K562 (cell line): Measurements from ENCODE around the gene SERPINA1. TPM values are rescaled to one million over a fixed set of nuclear protein-coding genes. Genes with fewer than 3 reads are reported as not detected.

ENCODE experiments used
- ATAC-seq: fragments of 200-7000 bp; cut with Tn5 transposase; 3 replicates; pipeline ENCODE4 v1.9.1; 2020; ENCODE audit warnings: moderate library complexity
- BruUV-seq: library from RNA; stranded (reverse); fragments of 400-500 nt; replicated peaks from 2 replicates; lab custom pipeline; 2021; lab: Mats Ljungman, UMichigan
- CTCF ChIA-PET: fragments of 300-600 bp; formaldehyde crosslinking; extraction: SDS; loops from one replicate; lab custom pipeline; 2021; ENCODE audit warnings: low intra/inter-chr PET ratio; lab: Yijun Ruan, JAX
- POLR2A ChIA-PET: fragments of 300-600, 350-650 bp; sonication (Branson Sonifier 250); formaldehyde crosslinking; extraction: SDS; loops from one replicate; lab custom pipeline; 2021; ENCODE audit warnings: antibody characterized with exemption, inconsistent platforms; lab: Yijun Ruan, JAX
- DNase-seq, 4 experiments: peaks; one replicate each; pipeline versions ENCODE4 v3.0.0 to v3.0.0-alpha.2; 2011 to 2018; ENCODE audit warnings: low spot score in 3 of 4, mixed read lengths in 3 of 4; ENCODE audit errors: extremely low read depth in 1 of 4
- FAIRE-seq: peaks from 2 replicates; lab custom pipeline; 2011; peaks lifted over from hg19 to GRCh38; lab: Jason Lieb, UNC
- H2AFZ ChIP-seq: 2 replicates; pipeline ENCODE4 v1.6.0; 2011; ENCODE audit warnings: low read depth, low read length, control low read depth, inconsistent platforms
- H3K27ac ChIP-seq: fragments of 200-600 bp; 3 replicates; pipeline ENCODE4 v1.8.0; 2011; ENCODE audit warnings: low read depth, mild to moderate bottlenecking, control low read depth, inconsistent platforms, low read length, moderate library complexity, mixed read lengths; ENCODE audit errors: extremely low read depth
- H3K27me3 ChIP-seq, 2 experiments: fragments of 300-600 bp in 1 of 2; 2 replicates in 1 of 2; 3 replicates in 1 of 2; pipeline versions ENCODE4 v1.6.0 to v1.8.0; 2011; ENCODE audit warnings: inconsistent platforms in 2 of 2, low read length in 2 of 2, mild to moderate bottlenecking in 1 of 2, mixed read lengths in 1 of 2, moderate library complexity in 1 of 2; ENCODE audit not compliant: control insufficient read depth in 2 of 2, insufficient read depth in 2 of 2
- H3K36me3 ChIP-seq: fragments of 300-600 bp; 3 replicates; pipeline ENCODE4 v1.8.0; 2011; ENCODE audit warnings: mild to moderate bottlenecking, low read length, inconsistent platforms; ENCODE audit not compliant: control insufficient read depth, insufficient read depth
- H3K4me1 ChIP-seq, 2 experiments: fragments of 200-600 bp in 1 of 2; replicated peaks in 1 of 2; 2 replicates in 1 of 2; 3 replicates in 1 of 2; pipeline versions ENCODE4 v1.5.1 to v1.8.0; 2011; ENCODE audit warnings: inconsistent platforms in 2 of 2, low read length in 2 of 2, mild to moderate bottlenecking in 1 of 2, mixed read lengths in 1 of 2, moderate library complexity in 1 of 2; ENCODE audit not compliant: control insufficient read depth in 2 of 2, insufficient read depth in 2 of 2
- H3K4me2 ChIP-seq: 2 replicates; pipeline ENCODE4 v1.6.1; 2011; ENCODE audit warnings: low read length, control low read depth, inconsistent platforms, mixed read lengths; ENCODE audit not compliant: insufficient read depth
- H3K4me3 ChIP-seq: fragments of 200-600 bp; sonication (generic), shearing (Covaris generic); 2 replicates; pipeline ENCODE4 v1.5.1; 2016; ENCODE audit warnings: control low read depth, inconsistent platforms
- H3K79me2 ChIP-seq: fragments of 200-600 bp; 3 replicates; pipeline ENCODE4 v1.8.0; 2011; ENCODE audit warnings: low read length, inconsistent platforms; ENCODE audit not compliant: control insufficient read depth, insufficient read depth
- H3K9ac ChIP-seq, 2 experiments: 2 replicates each; pipeline versions ENCODE4 v1.6.0 to v1.6.1; 2011; ENCODE audit warnings: low read depth in 2 of 2, low read length in 2 of 2, control low read depth in 1 of 2, inconsistent platforms in 1 of 2, mild to moderate bottlenecking in 1 of 2, mixed read lengths in 1 of 2; ENCODE audit not compliant: insufficient read depth in 1 of 2
- H3K9me1 ChIP-seq: one replicate; pipeline ENCODE4 v1.6.0; 2011; ENCODE audit warnings: inconsistent platforms, mild to moderate bottlenecking, low read length, moderate library complexity; ENCODE audit not compliant: control insufficient read depth, insufficient read depth
- H3K9me3 ChIP-seq: replicated peaks from 2 replicates; pipeline ENCODE4 v1.5.1; 2011; ENCODE audit warnings: low read depth, low read length, inconsistent platforms; ENCODE audit not compliant: control insufficient read depth, insufficient read depth
- H4K20me1 ChIP-seq: replicated peaks from 2 replicates; pipeline ENCODE4 v1.6.1; 2011; ENCODE audit warnings: low read length, inconsistent platforms, mixed read lengths; ENCODE audit not compliant: control insufficient read depth, insufficient read depth
- DPF2 ChIP-seq: fragments of 450-650 bp; IDR thresholded peaks from 2 replicates; pipeline ENCODE4 v1.6.1; 2016
- FOXA3 ChIP-seq, 2 experiments: fragments of 450-650 bp in 1 of 2; sonication (generic) in 1 of 2; formaldehyde crosslinking; IDR thresholded peaks in 1 of 2; conservative IDR thresholded peaks in 1 of 2; 2 replicates each; pipeline versions ENCODE4 v1.4.0 to v1.8.0; 2020 to 2022; ENCODE audit warnings: mild to moderate bottlenecking in 2 of 2, missing genetic modification reagents in 1 of 2
- HMG20A ChIP-seq: fragments of 450-650 bp; formaldehyde crosslinking; conservative IDR thresholded peaks from 2 replicates; pipeline ENCODE4 v1.4.0; 2020; ENCODE audit warnings: mild to moderate bottlenecking, mixed read lengths
- NFIC ChIP-seq: fragments of 450-650 bp; IDR thresholded peaks from 2 replicates; pipeline ENCODE4 v1.6.1; 2017; ENCODE audit warnings: mild to moderate bottlenecking, inconsistent platforms
- PURB ChIP-seq: sonication (generic); formaldehyde crosslinking; IDR thresholded peaks from 2 replicates; pipeline ENCODE4 v1.9.0; 2021; ENCODE audit warnings: low read depth, mild to moderate bottlenecking, missing genetic modification reagents
- SMAD2 ChIP-seq: fragments of 150-350 bp; IDR thresholded peaks from 2 replicates; pipeline ENCODE4 v1.6.1; 2014; ENCODE audit warnings: low read depth, mild to moderate bottlenecking, low read length
- SP1 ChIP-seq: sonication (generic); formaldehyde crosslinking; IDR thresholded peaks from 2 replicates; pipeline ENCODE4 v1.8.1; 2022; ENCODE audit warnings: mild to moderate bottlenecking, missing genetic modification reagents
- ZFP30 ChIP-seq: fragments of 250-450 bp; sonication (Bioruptor Pico); IDR thresholded peaks from 2 replicates; pipeline ENCODE4 v1.8.0; 2022; ENCODE audit warnings: moderate library complexity, mild to moderate bottlenecking, inconsistent platforms, borderline replicate concordance
- ZNF124 ChIP-seq: sonication (generic); formaldehyde crosslinking; IDR thresholded peaks from 2 replicates; pipeline ENCODE4 v1.8.1; 2022; ENCODE audit warnings: missing genetic modification reagents
- WGBS: fragments of 100-300 bp; shearing (Covaris generic); methylation state at CpG from one replicate; pipeline ENCODE4 v1.1.6; 2016; ENCODE audit warnings: low coverage, mixed read lengths; ENCODE audit not compliant: insufficient coverage; ENCODE audit errors: missing lambda C conversion rate; 5-methylcytosine and 5-hydroxymethylcytosine counted together
- in situ Hi-C: fragments of 300-500 bp; cut with MboI; formaldehyde crosslinking; loops from 4 replicates; pipeline ENCODE4 v1.15.0; 2018; ENCODE audit warnings: inconsistent platforms, mixed read lengths
- intact Hi-C: fragments of 100-400 bp; cut with micrococcal nuclease; formaldehyde crosslinking; loops from 2 replicates; pipeline ENCODE4 v1.14.2; 2022
- polyA plus RNA-seq, 8 experiments: library from polyadenylated mRNA; depleted of rRNA in 4 of 8; stranded (reverse) in 5 of 8; unstranded in 3 of 8; fragments of >200 nt; fragmentation: Nextera tagmentation in 2 of 8; fragmentation: Illumina TruSeq in 1 of 8; extraction: Ambion mirVana in 2 of 8; extraction: Trizol in 1 of 8; gene quantifications; 2 replicates each; pipeline versions ENCODE4 v1.2.1 to v1.2.3, GENCODE V29; 2011 to 2014; ENCODE audit warnings: inconsistent platforms in 1 of 8, missing spikeins in 1 of 8
- total RNA-seq, 7 experiments: library from RNA; depleted of rRNA in 6 of 7; stranded (reverse); fragments of >200 nt in 6 of 7; fragmentation: Illumina TruSeq in 2 of 7; extraction: Trizol in 2 of 7; gene quantifications; 2 replicates each; pipeline versions ENCODE4 v1.2.1 to v1.2.3, GENCODE V29; 2011 to 2021; ENCODE audit warnings: low replicate concordance in 1 of 7

The SERPINA1 gene
- total and polyA plus RNA-seq, 9 of the 15 experiments (the other 6 are each of a cell fraction or from before 2014, with no cell fraction given), result 4.1 TPM; not detected in 8

DNA sequence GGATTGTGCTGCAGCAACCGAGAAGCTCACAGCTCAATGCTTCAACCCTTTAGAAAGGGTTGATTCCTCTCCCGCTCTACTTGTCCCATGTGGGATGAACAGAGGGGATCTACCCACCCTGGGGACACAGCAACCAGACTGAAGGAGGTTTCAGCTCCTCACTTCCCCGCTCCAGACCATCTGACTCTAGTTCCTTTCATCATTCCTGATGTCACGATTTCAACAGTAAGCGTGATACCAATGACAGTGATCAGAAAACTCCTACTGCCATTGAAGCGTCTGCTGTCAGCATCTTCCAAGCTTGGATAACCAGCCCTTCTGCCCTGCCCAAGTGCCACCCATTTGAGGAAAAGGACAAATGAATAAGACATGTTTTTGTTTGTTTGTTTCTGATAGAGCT lies 14.3 kb downstream of the SERPINA1 start:
- H3K4me2 ChIP-seq, result no peak overlapping the region
- in situ Hi-C loops, result no loop called here
- WGBS, result 4% methylated on average over 5 of the region's 6 CpGs
- ATAC-seq (no peak), DNase-seq (no peak), FAIRE-seq (no peak)
- BruUV-seq, result no TSS peak
- no peaks in the 10 kb centered on the region for H3K79me2 ChIP-seq
- POLR2A ChIA-PET, result no interaction called here
- H3K4me1 ChIP-seq, result no peaks in the 10 kb centered on the region
- no peaks in the 10 kb centered on the region for H3K9me3 ChIP-seq
- no peaks in the 10 kb centered on the region for H3K9me1 ChIP-seq
- TF ChIP-seq FOXA3 (CRISPR knock-in tag; conservative IDR thresholded peaks at IDR 0.05 in 1 of 2, IDR thresholded peaks at IDR 0.05 in 1 of 2), result no peak
- no peak for TF ChIP-seq SP1
- no peak for TF ChIP-seq SMAD2
- H3K27me3 ChIP-seq, result peaks cover 2 to 14% of the 10 kb centered on the region in 2 experiments; a peak in 1 of 5 replicates
- H4K20me1 ChIP-seq, result no peaks in the 10 kb centered on the region; the same call in 1 of the 2 replicates
- H3K4me3 ChIP-seq, result no peak overlapping the region
- intact Hi-C loops, result no loop called here
- CTCF ChIA-PET, result no interaction called here
- no peaks in the 10 kb centered on the region for H3K36me3 ChIP-seq
- H3K9ac ChIP-seq, result no peak overlapping the region
- no peak overlapping the region for H3K27ac ChIP-seq
- no peak overlapping the region for H2AFZ ChIP-seq

- no TSS peak for BruUV-seq
- H3K4me3 ChIP-seq, result no peak overlapping the region
- no peak for FAIRE-seq
- no peak for TF ChIP-seq HMG20A (CRISPR knock-in tag)
- no peak for TF ChIP-seq ZNF124 (CRISPR knock-in tag)
- TF ChIP-seq ZFP30 (CRISPR knock-in tag), result no peak
- TF ChIP-seq NFIC, result no peak
- no peak for TF ChIP-seq PURB
- TF ChIP-seq DPF2, result no peak
- no peaks in the 10 kb centered on the region for H3K9me1 ChIP-seq
- H3K4me1 ChIP-seq, result no peaks in the 10 kb centered on the region
- ChIA-PET CTCF (no interaction called here), POLR2A (no interaction called here)
- 0% methylated on average over 8 of the region's 8 CpGs for WGBS
- no peaks in the 10 kb centered on the region for H3K9me3 ChIP-seq
- no peaks in the 10 kb centered on the region; the same call in 1 of the 2 replicates for H4K20me1 ChIP-seq
- no peak overlapping the region for H3K9ac ChIP-seq
- no peaks in the 10 kb centered on the region for H3K79me2 ChIP-seq
- H3K27ac ChIP-seq, result no peak overlapping the region
- no peak overlapping the region for H2AFZ ChIP-seq
- DNase-seq, result no peak
- intact Hi-C loops (no loop called here), in situ Hi-C loops (no loop called here)
- ATAC-seq, result no peak
- peaks cover 2 to 14% of the 10 kb centered on the region in 2 experiments; a peak in 1 of 5 replicates for H3K27me3 ChIP-seq
- H3K4me2 ChIP-seq, result no peak overlapping the region
- no peaks in the 10 kb centered on the region for H3K36me3 ChIP-seq
Measured at GRCh38 chr14:94373708-94374107, 14.7 kb downstream of the SERPINA1 start.
